Endometrium (tissue), 2 donors: Measurements from ENCODE around the gene GFER.
"Not testable (repeated sequence)": the region's sequence is repeated elsewhere in the genome, so short reads cannot be mapped to it uniquely, and the experiment has no call there.

Source experiments
- FAIRE-seq: peaks from 2 replicates; lab custom pipeline; 2012; peaks lifted over from hg19 to GRCh38; lab: Jason Lieb, UNC
- donor health status: control.
- donor health status: control.

Gene GFER

GRCh38 chr16:1983544-1984346 lies at the start of gene GFER:
GFER (plus strand) TSS chr16:1984193; CDS start chr16:1984219, 26 bp downstream.
- FAIRE-seq: no peak

- FAIRE-seq: no peak
Observed at GRCh38 chr16:1936945-1937479, 47.0 kb upstream of the GFER start.

- FAIRE-seq: no peak
Observed at GRCh38 chr16:1938316-1938715, 45.7 kb upstream of the GFER start.

- no peak for FAIRE-seq
Observed at GRCh38 chr16:1938910-1939309, 45.1 kb upstream of the GFER start.

GRCh38 chr16:1939833-1940232 lies 44.2 kb upstream of the GFER start:
- not testable (repeated sequence) for FAIRE-seq

GRCh38 chr16:1940273-1941161 lies 43.5 kb upstream of the GFER start:
- no peak for FAIRE-seq

GRCh38 chr16:1941162-1942046 lies 42.6 kb upstream of the GFER start:
- no peak for FAIRE-seq

- no peak for FAIRE-seq
Observed at GRCh38 chr16:1942047-1942809, 41.8 kb upstream of the GFER start.

GRCh38 chr16:1942810-1943726 lies 40.9 kb upstream of the GFER start, which contains the start of gene MSRB1:
MSRB1 (minus strand) TSS chr16:1943199; CDS start chr16:1943156, 43 bp downstream.
- FAIRE-seq: peak; percentile 62

- FAIRE-seq: no peak
Observed at GRCh38 chr16:1944612-1945199, 39.3 kb upstream of the GFER start.

GRCh38 chr16:1945559-1946391 lies 38.2 kb upstream of the GFER start:
- no peak for FAIRE-seq

GRCh38 chr16:1946495-1947368 lies 37.3 kb upstream of the GFER start:
- no peak for FAIRE-seq

GRCh38 chr16:1947369-1947670 lies 36.7 kb upstream of the GFER start:
- no peak for FAIRE-seq

GRCh38 chr16:1949507-1949906 lies 34.5 kb upstream of the GFER start:
- no peak for FAIRE-seq

- no peak for FAIRE-seq
Observed at GRCh38 chr16:1950047-1950446, 33.9 kb upstream of the GFER start.

- FAIRE-seq: no peak
Observed at GRCh38 chr16:1950559-1950958, 33.4 kb upstream of the GFER start.

- no peak for FAIRE-seq
Observed at GRCh38 chr16:1953734-1954133, 30.3 kb upstream of the GFER start.
